GM21825 (cell line): ENCODE measurements around the gene NCK2.
A peak's percentile ranks its signal among the peaks of the same experiment; 100 is the strongest.
"Not testable (repeated sequence)": the region's sequence is repeated elsewhere in the genome, so short reads cannot be mapped to it uniquely, and the experiment has no call there.

ENCODE experiments used
- ATAC-seq: cut with Tn5 transposase; IDR thresholded peaks from one replicate; pipeline ENCODE4 v1.9.1; 2021; ENCODE audit warnings: mild to moderate bottlenecking, moderate library complexity; ENCODE audit not compliant: unreplicated experiment

NCK2 gene

DNA sequence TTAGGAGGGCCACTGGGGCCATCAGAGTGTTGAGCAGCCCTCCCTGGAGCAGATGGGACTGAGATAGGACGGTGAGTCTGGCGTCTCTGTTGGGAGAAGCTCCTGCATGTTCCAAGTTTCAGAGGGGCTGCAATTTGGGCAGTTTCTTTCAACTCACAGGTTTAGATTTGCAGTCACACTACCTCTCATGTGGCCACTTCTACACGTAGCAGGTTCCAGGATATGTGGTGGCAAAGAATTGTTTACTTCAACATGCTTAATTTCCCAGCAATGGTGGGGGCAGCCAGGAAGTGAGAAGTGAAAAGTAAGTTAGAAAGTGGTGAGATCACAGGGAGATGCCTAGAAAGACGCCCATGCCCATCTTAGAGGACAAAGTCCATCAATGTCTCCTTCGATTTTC lies 9.3 kb downstream of the NCK2 start:
- peak; percentile 39 for ATAC-seq

DNA sequence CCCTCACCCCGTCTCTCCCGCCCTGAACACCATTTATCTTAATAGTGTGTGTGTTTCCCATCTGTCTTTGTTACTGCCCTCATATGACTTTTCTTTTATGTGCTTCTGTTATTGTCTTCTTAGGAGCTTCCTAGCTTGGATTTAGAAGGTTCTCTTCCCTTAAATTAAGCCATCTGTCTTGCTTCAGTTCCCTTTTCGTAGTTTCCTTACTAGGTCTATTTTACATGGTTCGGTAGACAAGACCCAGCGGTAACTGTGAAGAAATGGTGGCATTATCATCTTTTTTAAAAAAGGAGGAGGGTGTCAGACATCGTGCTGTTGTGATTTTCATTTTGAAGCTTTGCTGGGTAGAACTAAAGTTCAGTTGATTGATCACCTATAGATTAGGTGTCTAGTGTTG lies 10.3 kb downstream of the NCK2 start:
- ATAC-seq: no peak

DNA sequence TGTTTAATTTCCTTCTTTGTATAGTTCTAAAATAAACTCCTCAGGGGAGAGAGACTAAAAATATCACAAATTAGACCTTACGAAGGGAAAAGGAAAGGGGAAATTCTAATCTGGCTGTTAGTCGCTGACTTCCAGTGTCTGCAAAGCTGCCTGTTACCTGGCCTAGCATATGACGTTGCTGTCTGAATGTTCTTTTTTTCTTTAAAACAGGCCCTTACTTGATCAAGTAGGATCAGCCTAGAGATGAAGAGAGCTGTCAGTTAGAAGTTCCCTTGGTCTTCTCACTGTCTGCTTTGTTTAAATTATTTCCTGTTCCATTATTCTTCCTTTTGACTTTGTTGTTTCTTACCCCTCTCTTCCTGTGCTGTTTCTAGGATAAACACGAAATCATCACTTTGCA lies 11.2 kb downstream of the NCK2 start:
- ATAC-seq: no peak

DNA sequence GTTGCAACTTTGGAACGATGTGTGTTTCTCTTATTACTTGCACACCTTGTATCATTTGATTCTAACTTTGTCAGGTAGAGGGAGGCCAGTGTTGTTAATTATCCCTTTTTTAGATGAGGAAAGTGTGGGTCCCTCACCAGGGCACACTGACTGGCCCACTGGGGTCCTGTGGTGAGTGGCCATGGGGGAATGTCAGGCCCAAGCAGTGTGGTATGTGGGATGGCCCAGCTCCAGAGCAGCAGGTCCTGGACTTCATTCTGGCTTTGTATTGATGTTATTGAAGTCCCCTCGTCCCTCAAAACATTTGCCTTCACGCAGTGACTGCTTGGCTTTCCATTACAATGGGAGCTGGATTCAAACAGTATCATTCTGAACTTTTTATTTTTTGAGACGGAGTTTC lies 11.7 kb downstream of the NCK2 start:
- ATAC-seq: no peak

DNA sequence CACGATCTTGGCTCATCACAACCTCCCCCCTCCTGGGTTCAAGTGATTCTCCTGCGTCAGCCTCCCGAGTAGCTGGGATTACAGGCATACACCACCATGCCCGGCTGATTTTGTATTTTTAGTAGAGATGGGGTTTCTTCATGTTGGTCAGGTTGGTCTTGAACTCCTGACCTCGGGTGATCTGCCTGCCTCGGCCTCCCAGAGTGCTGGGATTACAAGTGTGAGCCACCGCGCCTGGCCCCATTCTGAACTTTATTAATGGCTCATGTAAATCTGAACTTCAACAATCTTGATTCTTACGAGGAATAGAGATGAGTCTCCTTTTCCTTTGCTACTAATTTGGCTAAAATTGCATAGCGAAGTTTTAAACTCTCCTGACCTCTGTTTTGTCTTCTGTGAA lies 12.2 kb downstream of the NCK2 start:
- ATAC-seq: not testable (repeated sequence)

DNA sequence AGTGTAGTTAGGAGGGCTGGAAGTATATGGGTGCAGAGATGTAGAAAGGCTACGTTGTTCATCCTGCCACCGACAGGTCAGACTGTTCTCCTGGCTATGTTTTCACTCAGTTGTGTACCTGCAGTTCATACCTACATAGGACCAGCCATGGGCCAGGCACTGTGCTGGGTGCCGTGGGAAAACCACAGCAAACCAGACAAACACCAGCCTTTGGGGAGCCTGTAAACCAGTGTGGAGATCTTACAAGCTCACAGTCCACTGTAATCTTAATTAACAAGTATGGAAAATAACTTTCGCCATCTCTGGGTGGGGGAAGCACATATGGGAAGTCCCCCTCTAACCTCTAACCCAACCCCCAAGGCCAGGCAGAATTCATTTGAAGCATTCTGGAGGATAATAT lies 12.7 kb downstream of the NCK2 start:
- ATAC-seq: no peak

DNA sequence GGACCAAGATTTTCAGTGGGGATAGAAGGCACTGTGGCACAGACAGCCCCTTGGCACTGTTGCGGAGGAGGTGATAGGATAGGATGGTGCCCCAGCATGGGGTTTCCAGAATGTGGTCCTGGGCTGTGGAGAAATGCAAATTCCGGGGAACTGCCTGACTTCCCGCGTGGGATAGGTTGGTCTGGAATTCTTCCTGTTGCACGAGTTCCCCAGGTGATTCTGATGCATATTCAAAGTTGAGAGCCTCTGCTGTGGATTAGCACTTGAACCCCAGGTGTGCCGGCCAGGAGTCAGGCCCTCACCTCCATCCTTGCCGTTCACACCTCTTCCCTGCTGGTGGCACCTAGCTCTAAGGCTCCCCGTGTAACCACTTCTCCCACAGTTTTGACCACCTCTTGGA lies 15.5 kb downstream of the NCK2 start:
- no peak for ATAC-seq

DNA sequence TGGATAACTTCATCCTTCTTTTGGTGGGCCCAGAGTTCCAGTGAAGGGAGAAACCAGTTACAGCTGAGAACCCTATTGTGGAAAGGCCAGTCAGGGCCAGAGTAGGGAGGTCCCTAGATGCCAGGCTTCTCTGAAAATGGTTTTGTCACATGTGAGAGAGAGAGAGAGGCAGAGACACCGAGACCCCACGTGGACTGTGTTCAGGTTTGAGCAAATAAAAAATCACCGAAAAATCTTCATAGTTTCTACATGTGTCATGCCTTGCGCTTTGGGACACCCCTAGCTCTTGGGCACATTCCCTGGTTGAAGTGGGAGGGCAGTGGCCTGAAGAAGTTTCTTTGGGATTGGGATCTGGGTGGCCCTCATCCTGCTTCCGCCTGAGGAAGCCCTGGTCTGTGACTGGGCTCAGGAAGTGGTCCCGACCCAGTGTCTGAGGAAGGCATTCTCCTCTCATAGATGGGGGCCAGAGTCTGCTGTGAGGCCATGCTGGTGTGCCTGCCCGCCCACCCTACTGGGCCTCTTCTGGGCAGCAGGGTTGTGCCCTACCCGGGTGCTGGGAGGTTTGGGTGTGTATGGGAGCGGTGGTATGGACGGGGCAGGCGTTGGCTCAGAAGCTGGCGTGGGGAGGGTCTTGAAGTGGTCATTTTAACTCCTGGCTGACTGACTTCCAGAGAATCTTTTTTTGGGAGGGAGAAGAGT lies 16.1 kb downstream of the NCK2 start:
- no peak for ATAC-seq

DNA sequence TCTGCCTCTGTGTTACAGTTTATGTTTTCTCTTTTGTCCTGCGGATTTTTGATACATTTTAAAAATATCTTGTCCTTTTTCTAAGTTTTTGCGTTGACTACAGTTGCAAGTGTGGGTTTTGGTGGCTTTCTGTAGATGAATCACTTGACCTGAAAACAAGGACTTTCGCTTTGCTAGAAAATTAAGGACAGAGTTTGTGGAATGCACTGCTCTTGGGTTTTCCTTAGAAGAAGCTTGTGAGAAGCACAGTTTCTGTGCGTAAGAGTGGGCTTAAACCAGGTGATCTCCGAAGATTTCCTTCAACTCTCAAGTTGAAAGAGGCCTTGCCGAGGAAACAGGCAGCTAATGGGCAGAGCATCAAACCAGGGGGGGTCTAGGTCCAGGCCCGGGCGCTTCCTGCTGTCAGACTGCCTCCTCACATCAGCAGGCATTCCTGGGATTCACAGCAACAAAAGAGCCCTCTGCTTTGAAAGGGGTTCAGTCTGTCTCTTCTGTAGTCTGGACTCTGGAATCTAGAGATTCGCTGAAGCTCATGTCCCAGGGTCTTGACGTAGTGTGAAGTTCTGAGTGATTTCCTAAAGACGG lies 17.3 kb downstream of the NCK2 start:
- ATAC-seq: no peak

DNA sequence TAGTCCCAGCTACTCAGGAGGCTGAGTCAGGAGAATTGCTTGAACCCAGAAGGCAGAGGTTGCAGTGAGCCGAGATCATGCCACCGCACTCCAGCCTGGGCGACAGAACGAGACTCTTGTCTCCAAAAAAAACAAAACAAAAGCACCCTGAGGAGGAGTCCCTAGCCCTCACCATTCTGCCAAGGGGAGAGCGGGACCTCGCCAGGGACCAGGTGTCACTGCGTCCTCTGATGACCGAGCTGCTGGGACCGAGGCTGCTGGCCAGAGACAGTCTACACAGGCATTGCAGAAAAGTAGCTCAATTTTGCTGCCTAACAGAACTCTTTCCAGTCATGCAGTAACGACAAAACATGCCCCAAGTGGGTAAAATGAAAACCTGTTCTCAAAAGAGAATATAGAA lies 18.4 kb downstream of the NCK2 start:
- no peak for ATAC-seq

DNA sequence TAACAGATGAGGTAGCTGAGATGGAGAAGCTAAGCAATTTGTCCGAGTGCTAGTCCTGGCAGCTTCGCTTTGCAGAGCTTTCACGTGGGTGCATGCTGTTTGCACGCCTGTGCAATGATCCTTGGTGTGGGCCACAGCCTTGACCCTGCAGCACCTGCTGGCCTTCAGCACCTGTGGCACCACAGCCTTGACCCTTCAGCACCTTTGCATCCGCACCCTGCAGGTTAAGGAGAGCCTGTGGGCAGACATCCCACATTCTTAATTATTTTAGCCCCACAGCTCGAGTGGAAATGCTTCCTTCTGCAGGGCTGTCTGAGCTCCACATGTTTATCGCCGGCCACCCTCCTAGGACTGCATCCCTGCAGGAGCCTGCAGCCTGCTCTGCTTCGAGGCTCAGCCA lies 19.3 kb downstream of the NCK2 start:
- no peak for ATAC-seq

DNA sequence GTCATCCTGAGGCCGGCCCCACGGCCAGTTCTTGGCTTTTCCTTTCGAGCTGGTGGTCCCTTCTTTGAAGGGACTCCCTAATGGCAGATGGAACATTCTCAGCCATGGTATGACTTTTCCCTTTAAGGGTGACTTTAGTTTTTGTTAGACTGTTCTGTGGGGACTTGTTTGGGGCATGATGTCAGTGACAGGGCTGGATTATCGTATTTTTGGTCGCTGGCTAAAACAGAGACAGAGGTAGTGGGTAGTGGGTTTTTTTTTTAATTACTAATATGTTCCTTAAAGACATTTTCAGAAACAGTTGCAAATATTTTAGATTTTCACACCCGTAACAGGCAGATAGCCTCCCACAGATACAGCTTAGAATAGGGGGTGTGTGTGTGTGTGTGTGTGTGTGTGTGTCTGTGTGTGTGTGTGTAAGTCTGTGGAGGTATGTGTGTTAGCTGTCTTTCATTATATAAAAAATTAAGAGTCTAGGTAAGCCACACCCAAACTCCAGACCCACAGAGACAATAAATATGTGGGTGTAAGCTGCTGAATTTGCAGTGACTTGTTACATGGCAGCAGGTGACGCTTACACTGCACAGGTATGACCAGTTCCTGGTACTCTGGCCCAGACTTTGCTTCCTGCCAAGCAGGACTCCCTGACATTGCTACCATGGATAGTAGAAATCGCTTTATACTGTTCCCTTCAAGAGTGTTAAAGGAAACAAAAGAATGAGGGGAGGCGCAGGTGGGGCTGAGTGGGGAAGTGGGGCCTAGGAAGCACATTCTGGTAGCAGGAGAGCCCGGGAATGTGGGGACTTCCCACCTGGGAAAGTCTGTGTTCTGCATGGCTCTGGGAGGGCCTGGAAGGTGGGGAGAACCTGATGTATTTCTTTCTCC lies 20.9 kb downstream of the NCK2 start:
- no peak for ATAC-seq

DNA sequence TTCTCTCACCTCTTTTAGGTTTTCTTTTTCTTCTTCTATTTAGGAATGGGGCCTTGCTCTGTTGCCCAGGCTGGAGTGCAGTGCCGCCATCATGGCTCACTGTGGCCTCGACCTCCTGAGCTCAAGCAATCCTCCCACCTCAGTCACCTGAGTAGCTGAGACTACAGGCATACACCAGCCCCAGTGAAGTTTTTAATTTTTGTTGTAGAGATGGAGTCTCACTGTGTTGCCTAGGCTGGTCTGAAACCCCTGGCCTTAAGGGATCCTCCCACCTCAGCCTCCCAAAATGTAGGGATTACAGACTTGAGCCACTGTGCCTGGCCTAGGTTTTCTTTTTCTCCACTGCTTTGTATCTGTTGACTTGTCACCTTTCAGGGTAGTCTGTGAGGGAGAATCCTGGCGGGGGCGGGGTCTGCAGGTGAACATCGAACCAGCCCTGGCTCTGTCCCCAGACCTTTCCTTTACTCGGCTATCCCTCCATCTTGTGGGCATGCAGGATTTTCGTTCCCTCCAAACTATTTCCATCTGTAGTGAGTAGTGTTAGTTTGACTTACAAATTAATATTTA lies 21.7 kb downstream of the NCK2 start:
- no peak for ATAC-seq

DNA sequence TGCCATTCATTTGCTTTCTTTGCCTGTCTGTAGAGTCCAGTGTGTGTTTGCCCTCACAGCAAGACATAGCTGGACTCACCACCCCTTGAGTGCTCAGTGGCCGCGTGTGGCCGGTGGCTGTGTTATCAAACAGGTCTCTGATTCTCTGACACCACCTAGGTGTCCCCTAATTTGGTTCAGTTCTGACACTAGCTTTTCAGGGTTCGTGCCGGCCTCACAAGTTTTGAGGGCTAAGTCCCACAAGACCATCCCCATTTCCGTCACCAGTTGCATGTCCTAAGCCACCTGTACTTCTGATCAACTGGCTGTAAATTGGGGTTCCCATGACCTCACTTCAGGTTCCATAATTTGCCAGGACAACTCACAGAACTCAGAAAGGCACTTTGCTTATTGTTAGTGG lies 23.5 kb downstream of the NCK2 start:
- ATAC-seq: no peak

DNA sequence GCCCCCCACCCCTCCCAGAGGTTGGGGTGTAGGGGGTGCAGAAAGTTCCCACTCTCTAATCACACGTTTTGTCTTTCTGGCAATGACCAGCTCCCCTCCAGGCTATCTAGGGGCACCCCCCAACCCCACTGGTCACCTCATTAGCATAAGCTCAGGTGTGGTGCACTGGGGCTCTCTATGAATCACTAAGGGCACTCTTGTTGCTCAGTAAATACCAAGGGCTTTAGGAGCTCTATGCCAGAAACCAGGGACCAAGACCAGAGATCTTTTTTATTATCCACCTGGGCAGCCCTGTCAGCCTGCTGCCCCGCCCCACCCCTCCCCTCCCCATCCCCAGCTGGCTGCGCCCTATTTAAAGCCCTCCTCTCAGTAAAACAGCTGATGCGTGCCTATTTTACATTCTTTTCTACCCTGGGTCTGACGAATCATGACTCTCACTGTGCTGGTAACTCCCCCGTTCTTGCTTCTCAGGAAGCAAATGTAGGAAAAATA lies 24.3 kb downstream of the NCK2 start:
- peak; percentile 43 for ATAC-seq

DNA sequence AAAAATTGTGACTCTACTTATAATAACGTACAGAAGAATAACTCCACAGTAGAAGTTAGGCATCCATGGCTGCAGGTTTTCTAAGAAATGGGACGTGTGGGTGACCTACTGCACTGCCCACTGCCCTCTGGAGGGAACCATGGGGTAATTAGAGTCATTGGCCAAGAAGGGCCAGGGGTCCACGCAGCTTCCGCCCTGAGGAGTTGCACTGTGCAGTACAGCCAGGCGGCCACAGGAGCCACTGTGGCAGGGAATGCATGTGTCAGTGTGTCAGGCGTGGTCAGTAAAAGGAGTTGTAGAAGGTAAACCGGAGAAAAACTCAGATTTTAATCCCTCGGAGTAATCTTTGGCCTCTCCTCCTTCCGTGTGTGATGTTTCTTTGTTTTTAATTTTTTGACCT lies 24.8 kb downstream of the NCK2 start:
- ATAC-seq: peak; percentile 6

DNA sequence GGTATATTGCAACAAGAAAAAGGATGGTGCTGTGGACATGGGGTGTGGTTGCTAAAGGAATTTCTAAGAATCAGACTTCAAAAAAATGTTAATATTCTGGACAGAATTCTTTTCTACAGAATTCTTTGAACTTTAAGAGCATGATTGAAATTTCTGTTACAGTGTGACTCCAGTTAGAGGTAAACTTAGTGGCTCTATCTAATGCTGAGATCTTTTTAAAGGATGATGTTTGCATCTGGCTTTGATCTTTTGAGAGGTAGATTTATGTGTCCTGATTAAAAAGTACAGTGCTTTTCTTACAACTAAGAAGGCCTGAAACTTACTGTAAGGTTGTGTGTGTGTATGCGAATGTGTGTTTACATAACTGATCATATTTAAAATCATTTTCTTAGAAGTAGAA lies 25.4 kb downstream of the NCK2 start:
- ATAC-seq: no peak

DNA sequence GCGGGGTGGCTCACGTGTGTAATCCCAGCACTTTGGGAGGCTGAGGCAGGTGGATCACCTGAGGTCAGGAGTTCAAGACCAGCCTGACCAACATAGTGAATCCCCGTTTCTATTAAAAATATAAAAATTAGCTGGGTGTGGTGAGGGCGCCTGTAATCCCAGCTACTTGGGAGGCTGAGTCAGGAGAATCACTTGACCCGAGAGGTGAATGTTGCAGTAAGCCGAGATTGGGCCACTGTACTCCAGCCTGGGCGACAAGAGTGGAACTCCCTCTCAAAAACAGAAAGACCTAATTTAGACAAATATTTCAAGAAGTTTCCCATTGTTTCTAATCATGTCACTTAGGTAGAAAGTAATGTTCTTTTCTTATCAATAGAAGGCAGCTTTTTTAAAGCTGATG lies 26.6 kb downstream of the NCK2 start:
- not testable (repeated sequence) for ATAC-seq

DNA sequence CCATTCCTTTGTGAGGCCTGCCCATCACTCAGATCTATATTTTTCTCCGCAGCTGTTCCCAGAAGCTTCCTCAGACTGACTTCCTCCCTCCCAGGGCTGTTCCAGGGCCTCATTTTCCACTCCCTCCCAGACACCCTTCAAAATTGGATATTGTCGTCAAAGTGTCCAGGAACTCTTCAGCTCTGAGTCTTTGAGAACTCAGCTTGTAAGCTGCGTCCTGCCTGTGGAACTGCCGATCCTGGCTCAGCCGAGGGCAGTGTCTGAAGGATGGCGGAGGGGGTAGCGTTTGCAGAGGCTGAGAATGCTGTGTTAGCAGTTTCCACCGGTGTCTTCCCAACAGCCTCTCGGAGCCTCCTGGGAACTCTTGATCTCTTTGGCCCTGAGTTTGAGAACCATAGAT lies 27.1 kb downstream of the NCK2 start:
- ATAC-seq: no peak

DNA sequence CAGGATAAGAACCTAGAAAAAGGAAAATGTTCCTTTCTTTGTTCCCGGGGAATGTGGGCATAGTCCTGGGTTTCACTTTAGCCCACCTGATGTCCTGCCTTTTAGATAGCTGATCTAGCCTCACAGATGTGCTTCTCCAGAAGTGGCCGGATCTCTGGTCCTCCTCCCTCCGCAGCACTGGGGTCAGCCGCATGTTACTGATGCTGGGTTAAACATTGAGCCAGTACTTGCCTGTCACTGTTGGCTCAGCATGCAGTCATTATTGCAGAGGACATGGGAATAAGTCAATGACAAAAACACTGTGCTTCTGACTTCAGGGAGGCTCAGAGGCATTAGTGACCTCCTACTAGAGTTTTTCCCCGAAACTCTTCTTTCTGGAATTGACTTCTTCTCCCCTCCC lies 27.6 kb downstream of the NCK2 start:
- ATAC-seq: no peak

DNA sequence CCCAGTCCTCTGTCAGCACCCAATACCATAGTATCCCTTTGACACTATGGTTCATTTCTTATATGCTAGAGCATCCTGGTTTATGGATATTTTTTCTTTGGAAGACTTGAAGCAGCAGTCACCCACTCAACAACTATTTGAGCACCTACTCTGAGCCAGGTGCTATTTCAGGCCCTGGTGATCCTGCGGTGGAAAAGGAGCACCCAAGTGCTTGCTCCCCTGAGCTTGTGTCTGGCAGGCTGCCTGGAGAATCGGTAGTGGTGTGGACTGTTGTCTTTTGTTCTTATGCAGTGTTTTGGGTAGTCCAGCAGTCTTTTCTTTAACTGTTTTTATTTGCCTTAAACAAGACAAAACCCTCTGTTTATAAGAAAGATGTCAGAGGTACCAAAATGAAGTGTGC lies 28.9 kb downstream of the NCK2 start:
- no peak for ATAC-seq
